GM15510 (cell line): ENCODE data around the gene CFHR2.

Source experiments
- POLR2A ChIP-seq: IDR thresholded peaks from 3 replicates; pipeline ENCODE4 v1.6.1; 2011; ENCODE audit warnings: borderline replicate concordance; ENCODE audit not compliant: insufficient read length; ENCODE audit errors: extremely low read depth

Gene CFHR2

DNA sequence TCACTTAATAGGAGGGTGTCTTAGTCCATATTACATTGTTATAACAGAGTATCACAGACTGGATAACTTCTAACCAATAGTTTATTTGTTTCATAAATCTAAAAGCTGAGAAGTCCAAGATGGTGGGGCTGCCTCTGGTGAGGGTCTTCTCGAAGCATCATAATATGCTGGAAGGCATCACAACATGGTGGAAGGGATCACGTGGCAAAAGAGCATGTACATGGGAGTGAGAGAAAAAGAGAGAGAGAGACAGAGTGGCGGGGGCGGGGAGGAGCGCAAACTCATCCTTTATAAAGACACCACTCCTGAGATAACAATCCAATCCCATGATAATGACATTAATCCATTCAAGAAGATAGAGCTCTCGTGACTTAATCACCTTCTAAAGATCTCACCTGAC is 65.3 kb downstream of the CFHR2 start:
- no peak for TF ChIP-seq POLR2A
